HCT116 (cell line): ENCODE results near the gene UQCRQ. TPM values are rescaled to one million over a fixed set of nuclear protein-coding genes. Genes with fewer than 3 reads are reported as not detected.

Experiments used
- ATAC-seq: fragments of 200-7000 bp; cut with Tn5 transposase; 2 replicates; pipeline ENCODE4 v1.9.1; 2020; ENCODE audit warnings: mild to moderate bottlenecking, moderate library complexity
- BruUV-seq: library from RNA; stranded (reverse); fragments of 400-500 nt; replicated peaks from 2 replicates; lab custom pipeline; 2021; lab: Mats Ljungman, UMichigan
- CTCF ChIA-PET: fragments of 300-600 bp; sonication (Branson Sonifier 250); formaldehyde crosslinking; loops from one replicate; lab custom pipeline; 2021; ENCODE audit warnings: antibody characterized with exemption; lab: Charles Lee
- POLR2A ChIA-PET: fragments of 300-600, 350-600 bp; sonication (Branson Sonifier 250); formaldehyde crosslinking; loops from one replicate; lab custom pipeline; 2021; ENCODE audit warnings: antibody characterized with exemption; lab: Charles Lee
- RAD21 ChIA-PET, 2 experiments: fragments of 300-600 bp; sonication (Branson Sonifier 250); formaldehyde crosslinking; loops; one replicate each; lab custom pipeline; 2023; ENCODE audit warnings: low total read pairs in 2 of 2; ENCODE audit not compliant: uncharacterized antibody in 2 of 2, unreplicated experiment in 2 of 2, low non-redundant PET in 1 of 2; lab: Charles Lee
- DNase-seq: peaks from one replicate; pipeline ENCODE4 v3.0.0-alpha.2; 2010; ENCODE audit warnings: low read depth, low spot score
- H2AFZ ChIP-seq: fragments of 200-600 bp; shearing (Covaris generic), sonication (generic); 2 replicates; pipeline ENCODE4 v1.6.1; 2017; ENCODE audit warnings: low read depth, mixed run types, mixed read lengths, antibody characterized with exemption, low read length; ENCODE audit not compliant: poor library complexity, severe bottlenecking
- H3K27ac ChIP-seq: 2 replicates; pipeline ENCODE4 v1.5.1; 2012; ENCODE audit warnings: low read depth, low read length
- H3K27me3 ChIP-seq: fragments of 200-600 bp; sonication (generic); 2 replicates; pipeline ENCODE4 v1.6.1; 2016; ENCODE audit warnings: mixed run types, low read length, mixed read lengths; ENCODE audit not compliant: insufficient read depth
- H3K36me3 ChIP-seq, 2 experiments: fragments of 200-500 bp in 1 of 2; fragments of 200-600 bp in 1 of 2; sonication (Bioruptor generic) in 1 of 2; sonication (generic) in 1 of 2; 2 replicates each; pipeline versions ENCODE4 v1.5.1 to v1.6.1; 2014 to 2016; ENCODE audit warnings: low read length in 2 of 2, inconsistent platforms in 1 of 2, mixed read lengths in 1 of 2, mixed run types in 1 of 2; ENCODE audit not compliant: insufficient read depth in 2 of 2, control insufficient read depth in 1 of 2
- H3K4me1 ChIP-seq, 2 experiments: fragments of 200-600 bp in 1 of 2; sonication (generic) in 1 of 2; 2 replicates each; pipeline versions ENCODE4 v1.5.1 to v1.6.1; 2012 to 2017; ENCODE audit warnings: low read length in 2 of 2, inconsistent platforms in 1 of 2, mild to moderate bottlenecking in 1 of 2, mixed read lengths in 1 of 2, mixed run types in 1 of 2, moderate library complexity in 1 of 2; ENCODE audit not compliant: insufficient read depth in 2 of 2, control insufficient read depth in 1 of 2
- H3K4me2 ChIP-seq: fragments of 200-600 bp; sonication (generic); 2 replicates; pipeline ENCODE4 v1.6.1; 2017; ENCODE audit warnings: mixed run types, low read length, mixed read lengths
- H3K4me3 ChIP-seq, 2 experiments: fragments of 200-600 bp in 1 of 2; sonication (generic) in 1 of 2; replicated peaks in 1 of 2; 2 replicates each; pipeline ENCODE4 v1.5.1; 2011 to 2016; ENCODE audit warnings: low read length in 2 of 2, control low read depth in 1 of 2, low read depth in 1 of 2, mild to moderate bottlenecking in 1 of 2, mixed read lengths in 1 of 2, mixed run types in 1 of 2
- H3K79me2 ChIP-seq: fragments of 200-600 bp; sonication (generic); 2 replicates; pipeline ENCODE4 v1.6.1; 2017; ENCODE audit warnings: mild to moderate bottlenecking, mixed run types, low read length, moderate library complexity, mixed read lengths; ENCODE audit not compliant: insufficient read depth
- H3K9ac ChIP-seq: fragments of 200-600 bp; sonication (generic); 2 replicates; pipeline ENCODE4 v1.6.1; 2016; ENCODE audit warnings: low read length, mixed read lengths
- H3K9me2 ChIP-seq: fragments of 200-600 bp; sonication (generic), shearing (Covaris generic); 2 replicates; pipeline ENCODE4 v1.6.1; 2017; ENCODE audit warnings: mixed run types, mild to moderate bottlenecking, moderate library complexity; ENCODE audit not compliant: insufficient read depth
- H3K9me3 ChIP-seq, 2 experiments: fragments of 200-500 bp in 1 of 2; fragments of 200-600 bp in 1 of 2; sonication (Bioruptor generic) in 1 of 2; sonication (generic) in 1 of 2; 2 replicates each; pipeline ENCODE4 v1.6.1; 2014 to 2017; ENCODE audit warnings: low read length in 2 of 2, mixed read lengths in 2 of 2, inconsistent platforms in 1 of 2, low read depth in 1 of 2, mild to moderate bottlenecking in 1 of 2, mixed run types in 1 of 2, moderate library complexity in 1 of 2; ENCODE audit not compliant: control insufficient read depth in 1 of 2, insufficient read depth in 1 of 2
- H4K20me1 ChIP-seq: fragments of 200-600 bp; sonication (generic), shearing (Covaris generic); 2 replicates; pipeline ENCODE4 v1.6.1; 2017; ENCODE audit warnings: mixed run types, mild to moderate bottlenecking, moderate library complexity; ENCODE audit not compliant: insufficient read depth
- CBX3 ChIP-seq: IDR thresholded peaks from 2 replicates; pipeline ENCODE4 v1.6.1; 2012; ENCODE audit warnings: low read depth
- CTCF ChIP-seq, 3 experiments: fragments of 200-600 bp in 1 of 3; sonication (generic) in 1 of 3; IDR thresholded peaks in 2 of 3; conservative IDR thresholded peaks in 1 of 3; 2 replicates each; pipeline ENCODE4 v1.5.1; 2012 to 2017; ENCODE audit warnings: low read depth in 2 of 3, low read length in 2 of 3, antibody characterized with exemption in 1 of 3, borderline replicate concordance in 1 of 3, control low read depth in 1 of 3, mild to moderate bottlenecking in 1 of 3, mixed read lengths in 1 of 3, mixed run types in 1 of 3, moderate library complexity in 1 of 3; ENCODE audit not compliant: insufficient read depth in 1 of 3
- EGR1 ChIP-seq: IDR thresholded peaks from 2 replicates; pipeline ENCODE4 v1.6.1; 2012; ENCODE audit warnings: low read depth
- MAX ChIP-seq: IDR thresholded peaks from 2 replicates; pipeline ENCODE4 v1.6.1; 2012
- POLR2A ChIP-seq: IDR thresholded peaks from 2 replicates; pipeline ENCODE4 v1.7.0; 2011; ENCODE audit warnings: borderline replicate concordance; ENCODE audit not compliant: insufficient read depth, insufficient read length; ENCODE audit errors: extremely low read depth
- SP1 ChIP-seq: IDR thresholded peaks from 2 replicates; pipeline ENCODE4 v1.6.1; 2012; ENCODE audit warnings: low read depth
- SRF ChIP-seq: IDR thresholded peaks from 2 replicates; pipeline ENCODE4 v1.6.1; 2012; ENCODE audit warnings: low read depth
- TCF7L2 ChIP-seq: IDR thresholded peaks from 2 replicates; pipeline ENCODE4 v1.7.0; 2011; ENCODE audit warnings: borderline replicate concordance, inconsistent platforms; ENCODE audit not compliant: insufficient read depth, insufficient read length; ENCODE audit errors: extremely low read depth
- intact Hi-C: fragments of 100-400 bp; cut with micrococcal nuclease; formaldehyde crosslinking; loops from 2 replicates; pipeline ENCODE4 v1.10.0; 2022
- total RNA-seq: library from RNA; stranded (reverse); gene quantifications from one replicate; pipeline ENCODE4 v1.2.1, GENCODE V29; 2021; ENCODE audit not compliant: unreplicated experiment

The UQCRQ gene
- total RNA-seq, 1 experiment from 2014 or later = 528 TPM

- BruUV-seq = no TSS peak
- intact Hi-C loops = no loop called here
- Histone ChIP-seq H4K20me1 (no peaks in the 10 kb centered on the region), H3K79me2 (no peaks in the 10 kb centered on the region), H3K4me3 (no peak overlapping the region), H2AFZ (no peak overlapping the region), H3K27ac (no peak overlapping the region), H3K9ac (no peak overlapping the region), H3K4me2 (no peak overlapping the region), H3K9me2 (no peaks in the 10 kb centered on the region), H3K4me1 (0 out of 4 replicates have a peak, but pooled peaks cover 0 to 4% of the 10 kb centered on the region in 2 experiments), H3K9me3 (no peaks in the 10 kb centered on the region), H3K27me3 (no peaks in the 10 kb centered on the region), H3K36me3 (no peaks in the 10 kb centered on the region)
- ATAC-seq (no peak), DNase-seq (no peak)
- TF ChIP-seq SRF (no peak), EGR1 (no peak), CBX3 (no peak), POLR2A (no peak), MAX (no peak), SP1 (no peak), TCF7L2 (no peak), CTCF (IDR thresholded peaks at IDR 0.05 in 2 of 3, conservative IDR thresholded peaks at IDR 0.05 in 1 of 3; ENCODE audit: borderline replicate concordance in 1 of 3, insufficient read depth in 1 of 3, low read depth in 2 of 3, low read length in 2 of 3) (no peak)
- POLR2A ChIA-PET = no interaction called here
- CTCF ChIA-PET = no interaction called here
- RAD21 ChIA-PET = no interaction called here
Measured at GRCh38 chr5:132839426-132840301, 26.8 kb upstream of the UQCRQ start.
